ENCODE data around the gene SNRK.
"Not testable (repeated sequence)": the region's sequence is repeated elsewhere in the genome, so short reads cannot be mapped to it uniquely, and the experiment has no call there.

Gene SNRK

DNA sequence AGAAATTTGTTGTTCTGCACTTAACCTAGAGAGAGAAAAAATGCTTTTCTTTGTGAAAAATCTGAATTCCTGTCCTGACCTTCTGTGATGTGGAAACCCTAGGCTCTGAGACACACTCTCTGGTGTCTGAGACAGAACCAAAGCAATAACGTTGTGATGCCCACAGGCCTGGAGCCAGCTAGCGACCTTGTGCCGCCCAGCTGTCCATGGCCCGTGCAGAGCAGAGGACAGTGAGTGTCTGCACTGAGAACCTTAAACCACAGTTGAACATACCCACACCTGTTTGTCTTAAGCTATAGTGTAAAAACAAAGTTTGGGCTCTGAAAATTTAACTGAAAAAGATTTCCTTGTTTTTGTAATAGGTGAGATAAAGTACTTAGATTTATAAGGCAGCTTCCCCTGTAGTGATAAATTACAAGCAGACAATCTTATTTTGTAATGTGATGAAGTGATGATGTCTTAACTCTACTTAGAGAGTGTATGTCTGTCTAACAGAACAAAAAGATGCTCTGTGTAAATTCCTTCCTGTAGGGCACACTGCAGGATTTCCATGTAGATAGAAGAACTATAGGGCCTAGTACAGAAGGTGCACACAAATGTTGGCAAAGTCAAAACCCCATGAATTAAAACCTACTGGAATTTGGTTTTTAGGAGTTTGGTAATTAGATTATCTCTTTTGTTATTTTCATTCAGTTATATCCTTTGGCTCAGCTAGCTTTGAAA is 62.7 kb downstream of the SNRK start:
- DNase-seq = no peak

DNA sequence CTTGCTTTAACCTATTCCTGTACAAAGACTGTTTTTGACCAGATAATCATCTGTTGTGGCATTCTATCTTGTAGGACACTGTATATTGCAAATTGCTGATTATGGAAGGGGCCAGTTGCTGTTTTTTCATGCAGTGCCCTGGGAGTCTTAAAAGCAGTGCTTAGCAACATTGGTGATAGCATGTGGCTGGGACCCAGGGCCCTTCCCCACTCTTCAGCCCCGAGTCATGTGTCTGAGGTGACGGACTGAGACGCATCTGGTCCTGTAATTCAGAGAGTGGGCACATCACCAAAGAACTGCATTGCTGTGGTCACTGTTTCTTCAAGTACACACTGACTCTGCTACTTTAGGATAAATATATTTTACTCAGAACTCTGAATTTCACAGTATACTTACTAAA is 63.4 kb downstream of the SNRK start:
- no peak for DNase-seq

DNA sequence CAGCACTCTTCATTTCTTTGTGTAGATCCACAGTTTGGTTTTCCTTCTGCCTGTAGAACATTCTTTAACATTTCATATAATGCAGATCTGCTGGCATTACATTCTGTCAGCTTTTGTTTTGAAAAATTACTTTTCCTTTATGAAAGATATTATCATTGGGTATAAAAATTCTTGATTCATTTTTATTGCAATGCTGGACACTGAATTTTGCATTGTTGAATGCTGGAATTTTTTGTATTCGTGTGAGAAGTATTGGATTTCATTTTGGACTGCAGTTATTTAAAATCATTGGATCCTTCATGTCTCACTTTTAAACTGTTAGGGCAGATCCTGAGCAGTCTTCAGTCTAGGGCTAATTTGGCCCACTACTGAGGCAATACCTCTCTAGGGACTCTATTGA is 67.1 kb downstream of the SNRK start:
- no peak for DNase-seq

DNA sequence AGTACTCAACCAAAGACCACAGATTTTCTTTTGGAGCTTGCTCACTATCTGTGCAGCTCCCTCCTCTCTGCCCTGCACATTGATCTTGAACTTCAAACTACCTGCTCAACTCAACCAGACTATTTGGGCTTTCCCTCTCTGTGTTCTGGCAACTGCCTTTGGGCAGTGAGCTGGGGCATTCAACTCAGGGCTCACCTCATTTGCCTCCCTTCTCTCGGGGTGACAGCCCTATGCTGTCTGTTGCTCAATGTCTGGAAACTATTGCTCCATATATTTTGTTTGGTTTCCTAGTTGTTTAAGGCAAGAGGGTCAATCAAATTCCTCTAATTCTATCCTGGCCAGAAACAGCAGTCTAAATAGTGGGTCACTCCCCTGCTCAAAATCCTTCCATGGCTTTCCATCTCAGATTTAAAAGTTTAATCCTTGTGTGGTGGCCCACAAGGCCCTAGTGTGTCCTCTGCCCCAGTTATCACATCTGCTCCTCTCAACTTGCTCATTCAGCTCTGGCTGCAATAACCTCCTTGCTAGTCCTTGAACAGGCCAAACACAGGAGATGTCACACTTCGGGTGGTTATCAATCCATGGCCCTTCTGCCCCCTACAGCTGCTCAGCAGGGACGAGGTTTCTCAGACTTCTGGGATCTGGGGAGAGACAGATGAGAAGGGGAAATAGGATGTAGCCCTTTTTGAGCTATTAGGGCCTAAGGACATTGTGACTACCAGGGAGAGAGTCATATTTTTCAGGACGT is 67.8 kb downstream of the SNRK start:
- no peak for DNase-seq

DNA sequence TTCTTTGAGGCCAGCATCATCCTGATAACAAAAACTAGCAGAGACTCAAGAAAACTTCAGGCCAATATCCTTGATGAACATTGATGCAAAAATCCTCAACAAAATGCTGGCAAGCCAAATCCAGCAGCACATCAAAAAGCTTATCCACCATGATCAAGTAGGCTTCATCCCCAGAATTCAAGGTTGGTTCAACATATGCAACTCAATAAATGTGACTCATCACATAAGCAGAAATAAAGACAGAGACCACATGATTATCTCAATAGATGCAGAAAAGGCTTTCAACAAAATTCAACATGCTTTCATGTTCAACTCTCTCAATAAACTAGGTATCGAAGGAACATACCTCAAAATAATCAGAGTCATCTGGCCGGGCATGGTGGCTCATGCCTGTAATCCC is 69.7 kb downstream of the SNRK start:
- DNase-seq = not testable (repeated sequence)

DNA sequence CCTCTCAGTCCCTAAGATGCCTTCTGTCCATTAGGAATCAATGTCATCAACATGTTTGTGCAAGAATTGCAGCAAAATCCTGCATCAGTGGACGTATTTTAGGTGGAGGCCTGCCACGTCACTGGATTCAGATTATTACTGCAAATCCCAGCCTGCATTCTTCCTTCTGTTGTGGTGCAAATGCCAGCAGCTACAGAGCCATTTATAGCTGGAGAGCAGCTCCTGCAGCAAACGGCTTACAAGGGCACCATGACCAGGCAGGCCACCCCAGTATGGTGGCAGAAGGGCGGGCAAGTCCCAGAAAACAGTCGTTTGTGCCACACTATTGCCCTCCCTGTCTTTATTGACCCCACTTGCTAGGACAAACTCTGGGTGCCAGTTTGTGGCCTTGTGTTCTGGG is 74.7 kb downstream of the SNRK start:
- no peak for DNase-seq

DNA sequence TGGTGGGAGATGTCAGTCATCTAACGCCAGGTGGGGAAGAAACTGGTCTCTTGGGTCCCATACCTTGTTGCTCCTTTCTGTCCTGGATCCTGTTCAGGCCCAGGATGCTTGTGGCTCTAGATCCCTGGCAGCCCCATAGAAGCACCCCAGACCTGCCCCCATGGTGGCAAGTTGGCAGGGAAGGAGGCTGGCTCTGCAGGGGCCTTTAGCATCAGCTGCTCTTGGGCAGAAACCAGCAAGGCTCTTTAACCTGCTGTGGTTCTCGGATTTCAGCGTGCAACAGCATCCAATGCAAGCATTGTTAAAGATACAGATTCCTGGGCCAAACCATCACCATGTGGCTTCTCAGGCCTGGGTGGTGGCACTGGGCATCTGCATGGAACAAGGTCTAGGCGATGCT is 75.8 kb downstream of the SNRK start:
- no peak for DNase-seq

DNA sequence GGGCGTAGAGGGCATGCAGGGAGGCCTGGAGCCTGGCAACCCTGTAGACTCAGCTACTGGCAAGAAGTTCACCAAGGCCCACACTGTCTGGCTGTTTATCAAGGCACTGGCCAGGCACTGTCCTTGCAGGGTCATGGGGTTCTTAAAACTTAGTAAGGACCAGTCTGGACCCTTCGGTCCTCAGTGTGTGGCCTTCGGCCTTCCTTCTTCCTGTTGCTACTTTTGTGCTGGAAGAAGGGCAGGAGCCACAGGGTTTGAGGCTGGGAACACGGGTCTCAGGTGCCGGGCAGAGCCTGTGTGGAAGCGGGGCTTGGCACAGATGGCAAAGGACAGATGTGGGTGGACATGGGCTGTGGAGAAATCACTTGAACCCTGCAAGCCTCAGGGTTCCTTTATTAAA is 76.6 kb downstream of the SNRK start:
- no peak for DNase-seq

DNA sequence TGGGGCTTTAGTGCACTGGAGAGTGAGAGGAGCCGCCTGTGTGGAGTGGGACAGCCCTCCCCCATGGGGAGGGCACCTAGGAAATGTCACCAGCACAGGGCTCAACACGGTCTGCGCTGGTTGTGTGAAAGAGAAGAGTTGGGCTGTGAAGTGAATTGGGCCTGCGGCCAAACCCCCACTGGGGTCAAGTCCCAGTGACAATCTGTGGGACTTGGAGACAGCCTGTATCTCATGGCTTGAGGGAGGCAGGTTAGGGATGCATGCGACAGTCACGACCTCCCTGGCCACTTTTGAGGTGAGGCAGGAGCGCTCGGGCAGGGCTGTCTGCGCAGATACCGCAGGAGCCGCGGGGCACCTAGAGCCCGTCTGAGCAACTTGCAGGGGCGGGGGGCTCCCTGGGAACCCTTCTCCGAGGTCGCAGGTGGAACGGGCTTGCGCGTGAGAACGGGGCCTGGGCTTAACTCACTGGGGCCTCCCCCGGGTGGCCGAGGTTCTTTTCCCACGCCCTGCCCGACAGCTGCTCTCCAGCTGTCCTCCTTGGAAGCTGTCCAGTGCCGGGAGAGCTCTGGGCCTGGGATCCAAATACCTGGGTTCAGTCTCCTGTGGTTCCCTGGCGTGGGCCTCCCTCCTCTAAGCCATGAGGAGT is 77.4 kb downstream of the SNRK start:
- no peak for DNase-seq

DNA sequence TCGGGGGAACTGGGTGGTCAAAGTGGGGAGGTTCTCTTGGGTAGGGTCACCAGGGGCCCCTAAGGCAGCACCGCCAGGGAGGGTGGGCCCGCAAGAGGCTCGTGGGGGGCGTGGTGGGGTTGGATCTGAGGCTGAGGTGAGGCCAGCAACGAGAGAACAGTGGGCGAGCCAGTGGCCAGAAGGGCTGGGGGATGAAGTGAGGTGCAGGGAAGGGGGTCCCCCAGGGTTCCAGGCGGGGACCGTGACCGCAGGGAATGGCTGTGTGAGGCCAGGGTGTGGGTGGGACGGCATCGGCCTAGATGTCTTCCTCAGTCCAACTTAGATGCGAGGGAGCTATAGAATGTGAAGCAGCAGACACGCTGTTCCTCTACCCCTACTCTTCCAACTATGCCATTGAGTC is 78.2 kb downstream of the SNRK start:
- no peak for DNase-seq

DNA sequence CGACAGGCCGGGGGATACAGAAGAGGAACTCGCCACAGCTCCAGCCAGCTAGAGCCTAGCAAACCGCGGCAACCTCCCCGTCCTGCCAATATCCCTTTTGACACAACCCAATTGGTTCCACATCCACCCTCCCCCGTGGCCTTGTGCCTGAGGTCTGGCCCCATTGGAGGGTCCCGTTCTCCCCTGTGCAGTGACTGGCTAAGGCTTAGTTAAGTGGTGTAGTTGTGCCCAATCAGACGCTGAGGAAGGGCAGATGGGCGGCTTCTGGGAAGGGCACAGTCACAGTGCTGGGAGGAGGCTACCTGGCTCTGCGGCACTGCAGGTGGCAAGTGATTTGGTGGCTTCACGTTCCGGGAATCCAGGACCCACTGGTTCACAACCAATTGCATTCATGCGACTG is 78.6 kb downstream of the SNRK start:
- no peak for DNase-seq

DNA sequence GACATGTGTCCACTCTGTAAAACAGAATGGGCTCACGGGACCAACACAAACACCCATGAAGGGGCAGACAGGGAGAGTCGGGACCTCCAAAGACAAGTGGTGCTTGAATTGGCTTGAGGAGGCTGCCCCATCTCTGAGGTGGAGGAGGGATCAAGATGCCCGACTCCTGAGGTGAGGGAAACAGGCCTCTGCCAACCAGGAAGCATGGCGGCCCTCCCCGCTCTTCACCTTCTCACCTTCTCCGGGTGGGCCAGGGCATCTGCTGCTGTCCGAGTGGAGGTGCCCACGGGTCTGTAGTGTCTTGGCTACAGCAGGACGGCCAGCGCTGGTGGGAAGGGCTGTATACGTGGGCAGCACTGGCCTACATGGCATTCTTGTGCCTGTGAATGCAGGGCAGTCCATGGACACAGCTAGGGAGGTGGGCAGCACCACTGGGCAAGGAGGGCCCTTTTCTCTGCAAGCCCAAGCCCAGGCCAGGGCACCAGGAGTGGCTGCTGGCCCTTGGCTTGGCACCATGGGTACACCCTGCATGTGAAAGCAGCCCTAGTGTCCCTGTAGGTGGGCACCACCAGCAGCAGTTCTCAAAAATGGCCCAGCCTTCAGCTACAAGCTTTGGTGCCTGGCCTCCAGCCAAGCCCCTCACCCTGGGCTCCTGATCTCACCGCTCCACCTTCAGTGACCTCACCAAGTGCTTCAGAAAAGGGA is 79.4 kb downstream of the SNRK start:
- DNase-seq = no peak

DNA sequence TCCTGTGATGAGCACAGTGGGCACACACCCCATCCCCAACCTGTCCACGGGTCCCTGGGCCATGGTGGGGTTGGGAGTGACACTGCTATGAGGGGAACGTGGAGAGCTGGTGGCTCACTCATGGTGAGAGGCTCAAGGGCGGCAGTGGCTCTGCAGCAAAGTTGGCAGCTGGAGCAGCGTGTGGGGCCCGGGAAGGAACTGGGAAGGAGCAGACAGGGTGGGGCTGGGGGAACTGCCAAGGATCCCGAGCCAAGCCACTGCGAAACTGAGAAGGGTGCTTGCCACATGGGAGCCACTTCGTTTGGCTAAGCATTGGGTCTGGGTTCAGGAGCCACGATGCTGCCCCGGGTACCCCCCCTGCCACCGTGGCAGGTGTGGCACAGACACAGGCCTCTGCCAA is 80.1 kb downstream of the SNRK start:
- DNase-seq = no peak

DNA sequence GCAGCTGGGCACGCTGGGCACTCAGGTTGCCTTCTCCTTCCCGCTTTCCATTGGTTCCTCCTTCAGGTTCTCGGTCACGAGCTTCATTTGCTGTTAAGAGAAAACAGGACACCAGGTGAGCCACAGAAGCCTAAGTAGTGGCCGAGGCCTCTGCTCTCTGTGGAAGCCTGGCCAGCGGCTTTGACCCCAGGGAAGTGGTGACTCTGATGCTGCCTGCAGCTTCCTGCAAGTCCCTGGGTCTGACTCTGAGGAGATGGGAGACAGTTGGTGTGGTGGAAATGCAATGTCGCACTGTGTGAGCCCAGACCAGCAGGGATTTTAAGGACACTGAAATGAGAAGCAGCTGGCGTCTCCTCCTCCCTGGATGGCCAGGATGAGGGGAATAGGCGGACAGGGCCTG is 80.5 kb downstream of the SNRK start:
- no peak for DNase-seq

DNA sequence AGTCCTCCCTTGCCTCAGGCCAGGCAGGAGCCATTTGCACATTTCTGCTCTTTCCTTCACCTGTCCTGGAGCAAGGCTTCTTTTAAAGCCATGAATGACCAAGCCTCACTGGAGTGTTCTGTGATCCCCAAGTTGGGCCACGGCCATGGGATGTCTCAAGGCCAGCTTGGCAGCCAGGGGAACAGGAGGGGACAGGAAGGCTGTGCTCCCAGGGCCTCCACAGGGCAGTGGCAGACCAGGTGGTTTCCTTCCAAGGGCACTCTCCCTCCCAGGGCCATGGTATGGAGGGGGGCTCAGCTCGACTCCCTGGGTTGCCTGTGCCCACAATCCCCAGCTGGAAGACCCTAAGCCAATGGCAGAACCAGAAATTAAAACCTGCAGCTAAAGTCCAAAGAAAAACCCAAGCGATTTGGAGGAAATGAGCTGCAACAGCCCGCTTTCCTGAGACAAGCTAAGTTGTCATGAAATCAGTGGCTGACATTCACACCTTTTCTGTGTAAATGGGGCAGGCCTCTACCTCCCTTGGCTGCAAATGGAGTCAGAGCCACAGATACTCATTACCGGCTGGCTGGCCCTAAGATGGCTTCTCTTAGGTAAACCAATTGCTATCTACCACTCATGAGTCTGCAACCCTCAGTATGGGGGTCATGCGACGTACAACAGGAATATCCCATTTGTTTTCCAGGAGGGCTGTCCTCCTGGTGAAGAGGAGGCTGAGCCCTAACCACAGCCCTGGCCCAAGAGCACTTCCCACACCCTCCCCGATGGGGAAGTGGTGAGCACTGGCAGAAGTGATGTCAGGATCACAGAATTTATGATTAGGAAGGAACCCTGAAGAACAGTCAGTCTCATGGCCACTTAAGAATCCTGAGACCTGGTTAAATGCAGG is 83.3 kb downstream of the SNRK start:
- DNase-seq = no peak

DNA sequence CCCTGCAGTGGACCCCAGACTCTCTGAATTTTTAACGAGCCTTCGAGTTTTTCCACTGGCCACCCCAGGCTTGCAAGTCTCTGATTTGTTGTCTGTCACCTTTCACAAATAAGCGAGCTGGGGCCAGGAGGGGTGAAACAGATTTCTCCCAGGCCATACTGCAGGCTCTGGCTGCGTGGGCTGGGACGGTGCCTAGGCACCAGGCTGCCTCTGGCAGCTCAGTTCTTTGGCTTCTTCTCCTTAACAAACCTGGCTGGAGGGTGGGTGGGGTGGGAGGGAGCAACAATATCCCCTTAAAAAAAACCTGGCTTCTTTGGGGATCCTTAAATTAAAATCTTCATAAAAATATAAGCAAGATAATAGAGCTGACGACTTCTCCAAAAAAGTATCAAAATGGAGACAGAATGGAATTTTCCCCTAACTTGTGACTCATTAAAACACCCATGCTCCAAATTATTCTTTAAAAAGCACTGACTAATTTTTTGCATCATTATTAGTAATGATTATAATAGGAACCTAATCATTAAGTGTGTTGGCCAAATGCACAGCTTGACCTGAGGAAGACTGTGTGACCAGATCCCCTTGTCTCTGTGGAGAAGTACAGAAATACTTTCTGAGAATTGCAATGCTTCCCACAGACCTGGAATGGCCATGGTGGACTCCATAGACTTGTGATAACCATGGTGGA is 84.1 kb downstream of the SNRK start:
- DNase-seq = no peak

DNA sequence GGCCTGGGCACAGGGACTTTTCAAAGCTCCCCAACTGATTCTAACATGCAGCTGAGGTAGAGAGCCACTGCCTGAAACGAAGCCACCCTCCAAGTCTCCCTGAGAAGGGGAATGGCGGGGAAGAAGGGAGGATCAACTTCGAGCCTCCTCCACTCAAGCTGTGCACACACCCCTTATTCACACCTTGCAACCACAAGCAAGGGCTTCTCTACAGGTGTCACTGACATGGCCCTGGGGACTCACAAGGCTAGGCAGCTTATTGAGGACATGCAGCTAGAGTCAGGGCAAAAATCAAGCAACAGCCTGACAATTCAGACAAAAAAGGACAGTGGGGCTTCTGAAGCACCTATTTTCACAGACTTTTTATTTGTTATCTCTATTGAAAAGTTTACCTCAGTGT is 85.2 kb downstream of the SNRK start:
- DNase-seq = no peak

DNA sequence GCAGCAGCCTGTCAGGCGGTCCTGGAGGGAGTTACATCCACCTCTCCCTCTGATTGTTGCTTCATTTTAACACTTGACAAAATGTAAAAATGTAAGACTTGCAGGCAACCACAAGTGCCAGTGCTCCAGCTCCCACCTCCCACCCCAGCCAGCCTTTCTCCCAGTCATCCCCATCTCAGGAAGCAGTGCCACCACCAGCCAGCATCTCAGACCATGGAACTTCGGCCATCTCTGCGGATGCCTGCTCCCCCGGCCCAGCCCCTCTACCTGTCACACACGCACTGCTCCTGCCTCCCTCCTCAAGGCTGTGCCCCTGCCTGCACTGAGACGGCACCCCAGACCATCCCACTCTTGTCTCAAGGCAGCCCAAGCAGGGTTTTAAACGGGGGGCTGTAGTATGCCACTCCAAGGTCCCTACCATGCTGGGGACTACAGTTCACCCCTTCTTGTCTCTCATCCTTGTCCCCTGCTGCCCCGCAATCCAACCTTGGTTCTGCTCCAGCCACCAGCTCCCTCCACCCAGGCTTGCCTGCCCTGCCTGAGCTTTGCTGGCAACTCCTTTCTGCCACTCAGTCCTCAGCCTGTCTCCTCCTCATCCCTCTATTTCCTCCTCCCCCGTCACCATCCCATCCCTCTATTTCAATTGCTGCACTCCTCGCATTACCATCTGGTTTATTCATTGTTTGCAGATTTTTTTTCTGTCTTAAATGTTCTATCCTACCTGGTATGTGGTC is 85.8 kb downstream of the SNRK start:
- DNase-seq = no peak

DNA sequence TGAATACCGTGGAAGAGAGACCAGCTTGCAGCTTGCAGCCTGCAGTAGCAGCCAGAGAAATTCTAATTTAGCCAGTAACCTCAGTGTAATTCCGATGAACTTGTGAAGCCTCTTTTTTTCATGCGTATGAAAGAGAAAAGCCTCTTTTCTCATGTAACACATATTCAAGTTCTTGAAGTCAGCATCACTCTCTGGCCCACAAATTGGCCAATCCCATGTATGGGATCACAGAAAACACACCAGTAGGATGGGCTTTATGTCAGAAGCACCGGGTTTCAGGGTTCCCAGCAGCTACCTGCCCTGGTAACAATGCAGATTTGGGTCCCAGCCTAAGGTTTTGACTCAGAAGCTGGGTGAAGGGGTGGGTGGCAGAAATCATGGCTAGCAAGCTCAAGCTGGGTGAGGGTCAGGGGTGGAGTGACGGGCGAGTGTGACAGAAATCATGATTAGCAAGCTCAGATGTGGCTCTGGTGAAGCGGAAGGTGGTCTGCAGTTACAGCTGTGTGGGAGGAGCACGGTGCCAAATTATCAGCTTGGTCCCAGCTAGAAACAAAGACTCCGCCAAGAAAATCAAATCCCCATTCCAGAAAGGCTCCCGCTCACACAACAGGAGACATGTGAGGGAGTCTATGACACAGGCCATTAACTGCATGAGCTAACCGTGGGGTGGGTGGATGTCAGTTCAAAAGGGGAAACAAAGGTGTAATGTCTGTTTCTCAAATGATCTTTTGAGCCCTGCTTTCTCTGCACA is 86.6 kb downstream of the SNRK start:
- no peak for DNase-seq

DNA sequence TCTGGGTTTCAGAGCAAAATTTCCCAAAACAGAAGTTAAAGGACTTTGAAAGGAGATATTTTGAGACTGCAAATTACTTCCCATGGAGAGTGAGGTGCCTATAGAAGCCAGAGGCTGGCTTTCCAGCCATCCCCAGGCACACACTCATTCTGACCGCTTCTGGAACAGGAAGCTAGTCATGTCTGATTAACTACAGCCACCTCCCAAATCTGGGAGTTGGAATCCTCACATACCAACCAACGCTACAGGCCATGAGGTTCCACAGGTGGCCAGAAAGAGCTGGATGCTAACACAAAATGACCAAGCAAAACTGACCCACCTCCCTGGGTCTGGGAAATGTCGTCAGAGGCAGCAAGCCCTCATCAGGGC is 87.2 kb downstream of the SNRK start:
- DNase-seq = no peak
